GM12878 (cell line): ENCODE measurements around the gene NEURL3. TPM values are rescaled to one million over a fixed set of nuclear protein-coding genes. Genes with fewer than 3 reads are reported as not detected.

Experiments
- BMI1 ChIP-seq: fragments of 450-650 bp; IDR thresholded peaks from 2 replicates; pipeline ENCODE4 v1.6.1; 2016; ENCODE audit warnings: mild to moderate bottlenecking, moderate library complexity, borderline replicate concordance
- CHD1 ChIP-seq: IDR thresholded peaks from 2 replicates; pipeline ENCODE4 v1.6.1; 2012; ENCODE audit warnings: low read depth, low read length, improper control_type of control experiment
- KAT2A ChIP-seq: conservative IDR thresholded peaks from 2 replicates; pipeline ENCODE4 v1.6.1; 2011; ENCODE audit warnings: low read depth, low read length; ENCODE audit not compliant: control insufficient read depth
- KLF5 ChIP-seq: fragments of 450-650 bp; IDR thresholded peaks from 2 replicates; pipeline ENCODE4 v1.6.1; 2014; ENCODE audit warnings: mild to moderate bottlenecking; ENCODE audit not compliant: partially characterized antibody
- NFIC ChIP-seq: IDR thresholded peaks from 2 replicates; pipeline ENCODE4 v1.6.1; 2012; ENCODE audit warnings: low read depth, mild to moderate bottlenecking, inconsistent platforms, low read length, moderate library complexity
- PML ChIP-seq: IDR thresholded peaks from 2 replicates; pipeline ENCODE4 v1.6.1; 2012; ENCODE audit warnings: low read length, inconsistent platforms
- RAD21 ChIP-seq: IDR thresholded peaks from 2 replicates; pipeline ENCODE4 v1.6.1; 2011; ENCODE audit warnings: mild to moderate bottlenecking, low read depth, low read length, moderate library complexity; ENCODE audit not compliant: insufficient read depth
- SUZ12 ChIP-seq: fragments of 200-600 bp; sonication (generic); IDR thresholded peaks from one replicate; pipeline ENCODE4 v1.6.1; 2018; ENCODE audit warnings: antibody characterized with exemption, mild to moderate bottlenecking; ENCODE audit not compliant: unreplicated experiment
- TBL1XR1 ChIP-seq: IDR thresholded peaks from 2 replicates; pipeline ENCODE4 v1.6.1; 2012; ENCODE audit warnings: low read depth, low read length, improper control_type of control experiment
- TCF3 ChIP-seq: IDR thresholded peaks from 2 replicates; pipeline ENCODE4 v1.6.1; 2012; ENCODE audit warnings: low read depth, mild to moderate bottlenecking, low read length, borderline replicate concordance; ENCODE audit not compliant: insufficient read depth
- ZBED1 ChIP-seq: IDR thresholded peaks from 2 replicates; pipeline ENCODE4 v1.6.1; 2016; ENCODE audit warnings: borderline replicate concordance
- ZNF622 ChIP-seq: fragments of 450-650 bp; IDR thresholded peaks from 2 replicates; pipeline ENCODE4 v1.6.1; 2017; ENCODE audit warnings: mild to moderate bottlenecking, inconsistent platforms
- polyA plus RNA-seq, 11 experiments: library from polyadenylated mRNA; depleted of rRNA in 4 of 11; unstranded in 6 of 11; stranded (reverse) in 5 of 11; fragments of >200 nt; fragmentation: Nextera tagmentation in 4 of 11; fragmentation: Illumina TruSeq in 1 of 11; extraction: Ambion mirVana in 4 of 11; extraction: Trizol in 1 of 11; gene quantifications; 1 replicate in 1 of 11; 2 replicates in 10 of 11; pipeline versions ENCODE4 v1.2.1 to v1.2.3, GENCODE V29; 2011 to 2016; ENCODE audit warnings: inconsistent platforms in 2 of 11, missing spikeins in 2 of 11, low read depth in 1 of 11
- total RNA-seq, 4 experiments: library from RNA; depleted of rRNA in 3 of 4; stranded (reverse); fragments of >200 nt in 3 of 4; fragmentation: Illumina TruSeq in 1 of 4; extraction: Trizol in 1 of 4; gene quantifications; 2 replicates each; pipeline versions ENCODE4 v1.2.1 to v1.2.3, GENCODE V29; 2013 to 2021
- TF ChIP-seq, protein P1 (sequence below): fragments of 450-650 bp; IDR thresholded peaks from 2 replicates; pipeline ENCODE4 v1.6.1; 2017; ENCODE audit warnings: low read depth, mild to moderate bottlenecking, moderate library complexity
- TF ChIP-seq, protein P2 (sequence below), 3 experiments: IDR thresholded peaks in 2 of 3; conservative IDR thresholded peaks in 1 of 3; 2 replicates each; pipeline ENCODE4 v1.5.1; 2011; ENCODE audit warnings: low read depth in 3 of 3, low read length in 3 of 3, mild to moderate bottlenecking in 3 of 3, control low read depth in 2 of 3, moderate library complexity in 2 of 3, inconsistent platforms in 1 of 3, mixed read lengths in 1 of 3; ENCODE audit not compliant: control insufficient read depth in 2 of 3, insufficient read depth in 1 of 3; ENCODE audit errors: extremely low read depth in 1 of 3
- TF ChIP-seq, protein P3 (sequence below): fragments of 450-650 bp; conservative IDR thresholded peaks from 2 replicates; pipeline ENCODE4 v1.6.1; 2017; ENCODE audit warnings: mild to moderate bottlenecking, moderate library complexity
- TF ChIP-seq, protein P4 (sequence below): IDR thresholded peaks from 2 replicates; pipeline ENCODE4 v1.6.1; 2012; ENCODE audit warnings: low read length, inconsistent platforms
- TF ChIP-seq, protein P5 (sequence below): IDR thresholded peaks from 2 replicates; pipeline ENCODE4 v1.6.1; 2011; ENCODE audit warnings: borderline replicate concordance, low read depth, mild to moderate bottlenecking, moderate library complexity, low read length; ENCODE audit not compliant: insufficient read depth, poor library complexity, severe bottlenecking
- TF ChIP-seq, protein P6 (sequence below): fragments of 450-650 bp; IDR thresholded peaks from 2 replicates; pipeline ENCODE4 v1.6.1; 2014; ENCODE audit warnings: mild to moderate bottlenecking

Gene NEURL3
- total and polyA plus RNA-seq, 10 of the 15 experiments (the other 5 are each of a cell fraction or from before 2014, with no cell fraction given), result 0.03 to 6.3 (median 0.47) TPM

DNA sequence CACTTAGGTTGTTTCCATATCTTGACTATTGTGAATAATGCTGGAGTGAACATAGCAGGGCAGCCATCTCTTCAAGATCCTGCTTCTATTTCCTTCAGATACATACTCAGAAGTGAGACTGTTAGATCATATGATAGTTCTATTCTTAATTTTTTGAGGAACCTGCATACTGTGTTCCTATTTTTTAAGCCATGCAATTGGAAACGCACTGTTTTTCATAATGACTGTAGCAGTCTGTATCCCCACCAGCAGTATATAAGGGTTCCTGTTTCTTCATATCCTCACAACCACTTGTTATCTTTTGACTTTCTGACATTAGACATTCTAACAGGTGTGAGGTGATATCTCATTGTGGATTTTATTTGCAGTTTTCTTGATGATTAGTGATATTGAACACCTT is 15.5 kb downstream of the NEURL3 start (continued):
- TF ChIP-seq TBL1XR1 (no peak), KLF5 (peak; percentile 18), PML (no peak), NFIC (peak; percentile 71; the same call in 1 of the 2 replicates), RAD21 (no peak), CHD1 (no peak), KAT2A (no peak), ZNF622 (no peak), SUZ12 (no peak), ZBED1 (no peak), BMI1 (no peak), TCF3 (no peak)
- TF ChIP-seq, protein P1, sequence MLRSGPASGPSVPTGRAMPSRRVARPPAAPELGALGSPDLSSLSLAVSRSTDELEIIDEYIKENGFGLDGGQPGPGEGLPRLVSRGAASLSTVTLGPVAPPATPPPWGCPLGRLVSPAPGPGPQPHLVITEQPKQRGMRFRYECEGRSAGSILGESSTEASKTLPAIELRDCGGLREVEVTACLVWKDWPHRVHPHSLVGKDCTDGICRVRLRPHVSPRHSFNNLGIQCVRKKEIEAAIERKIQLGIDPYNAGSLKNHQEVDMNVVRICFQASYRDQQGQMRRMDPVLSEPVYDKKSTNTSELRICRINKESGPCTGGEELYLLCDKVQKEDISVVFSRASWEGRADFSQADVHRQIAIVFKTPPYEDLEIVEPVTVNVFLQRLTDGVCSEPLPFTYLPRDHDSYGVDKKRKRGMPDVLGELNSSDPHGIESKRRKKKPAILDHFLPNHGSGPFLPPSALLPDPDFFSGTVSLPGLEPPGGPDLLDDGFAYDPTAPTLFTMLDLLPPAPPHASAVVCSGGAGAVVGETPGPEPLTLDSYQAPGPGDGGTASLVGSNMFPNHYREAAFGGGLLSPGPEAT, result peak; percentile 35; the same call in 1 of the 2 replicates
- TF ChIP-seq, protein P2, sequence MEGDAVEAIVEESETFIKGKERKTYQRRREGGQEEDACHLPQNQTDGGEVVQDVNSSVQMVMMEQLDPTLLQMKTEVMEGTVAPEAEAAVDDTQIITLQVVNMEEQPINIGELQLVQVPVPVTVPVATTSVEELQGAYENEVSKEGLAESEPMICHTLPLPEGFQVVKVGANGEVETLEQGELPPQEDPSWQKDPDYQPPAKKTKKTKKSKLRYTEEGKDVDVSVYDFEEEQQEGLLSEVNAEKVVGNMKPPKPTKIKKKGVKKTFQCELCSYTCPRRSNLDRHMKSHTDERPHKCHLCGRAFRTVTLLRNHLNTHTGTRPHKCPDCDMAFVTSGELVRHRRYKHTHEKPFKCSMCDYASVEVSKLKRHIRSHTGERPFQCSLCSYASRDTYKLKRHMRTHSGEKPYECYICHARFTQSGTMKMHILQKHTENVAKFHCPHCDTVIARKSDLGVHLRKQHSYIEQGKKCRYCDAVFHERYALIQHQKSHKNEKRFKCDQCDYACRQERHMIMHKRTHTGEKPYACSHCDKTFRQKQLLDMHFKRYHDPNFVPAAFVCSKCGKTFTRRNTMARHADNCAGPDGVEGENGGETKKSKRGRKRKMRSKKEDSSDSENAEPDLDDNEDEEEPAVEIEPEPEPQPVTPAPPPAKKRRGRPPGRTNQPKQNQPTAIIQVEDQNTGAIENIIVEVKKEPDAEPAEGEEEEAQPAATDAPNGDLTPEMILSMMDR (IDR thresholded peaks at IDR 0.05 in 2 of 3, conservative IDR thresholded peaks at IDR 0.05 in 1 of 3; ENCODE audit: control insufficient read depth in 2 of 3, extremely low read depth in 1 of 3, insufficient read depth in 1 of 3, low read depth in 3 of 3, low read length in 3 of 3), result no peak
- TF ChIP-seq, protein P3, sequence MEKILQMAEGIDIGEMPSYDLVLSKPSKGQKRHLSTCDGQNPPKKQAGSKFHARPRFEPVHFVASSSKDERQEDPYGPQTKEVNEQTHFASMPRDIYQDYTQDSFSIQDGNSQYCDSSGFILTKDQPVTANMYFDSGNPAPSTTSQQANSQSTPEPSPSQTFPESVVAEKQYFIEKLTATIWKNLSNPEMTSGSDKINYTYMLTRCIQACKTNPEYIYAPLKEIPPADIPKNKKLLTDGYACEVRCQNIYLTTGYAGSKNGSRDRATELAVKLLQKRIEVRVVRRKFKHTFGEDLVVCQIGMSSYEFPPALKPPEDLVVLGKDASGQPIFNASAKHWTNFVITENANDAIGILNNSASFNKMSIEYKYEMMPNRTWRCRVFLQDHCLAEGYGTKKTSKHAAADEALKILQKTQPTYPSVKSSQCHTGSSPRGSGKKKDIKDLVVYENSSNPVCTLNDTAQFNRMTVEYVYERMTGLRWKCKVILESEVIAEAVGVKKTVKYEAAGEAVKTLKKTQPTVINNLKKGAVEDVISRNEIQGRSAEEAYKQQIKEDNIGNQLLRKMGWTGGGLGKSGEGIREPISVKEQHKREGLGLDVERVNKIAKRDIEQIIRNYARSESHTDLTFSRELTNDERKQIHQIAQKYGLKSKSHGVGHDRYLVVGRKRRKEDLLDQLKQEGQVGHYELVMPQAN, result no peak
- TF ChIP-seq, protein P4, sequence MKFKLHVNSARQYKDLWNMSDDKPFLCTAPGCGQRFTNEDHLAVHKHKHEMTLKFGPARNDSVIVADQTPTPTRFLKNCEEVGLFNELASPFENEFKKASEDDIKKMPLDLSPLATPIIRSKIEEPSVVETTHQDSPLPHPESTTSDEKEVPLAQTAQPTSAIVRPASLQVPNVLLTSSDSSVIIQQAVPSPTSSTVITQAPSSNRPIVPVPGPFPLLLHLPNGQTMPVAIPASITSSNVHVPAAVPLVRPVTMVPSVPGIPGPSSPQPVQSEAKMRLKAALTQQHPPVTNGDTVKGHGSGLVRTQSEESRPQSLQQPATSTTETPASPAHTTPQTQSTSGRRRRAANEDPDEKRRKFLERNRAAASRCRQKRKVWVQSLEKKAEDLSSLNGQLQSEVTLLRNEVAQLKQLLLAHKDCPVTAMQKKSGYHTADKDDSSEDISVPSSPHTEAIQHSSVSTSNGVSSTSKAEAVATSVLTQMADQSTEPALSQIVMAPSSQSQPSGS, result no peak
- TF ChIP-seq, protein P5, sequence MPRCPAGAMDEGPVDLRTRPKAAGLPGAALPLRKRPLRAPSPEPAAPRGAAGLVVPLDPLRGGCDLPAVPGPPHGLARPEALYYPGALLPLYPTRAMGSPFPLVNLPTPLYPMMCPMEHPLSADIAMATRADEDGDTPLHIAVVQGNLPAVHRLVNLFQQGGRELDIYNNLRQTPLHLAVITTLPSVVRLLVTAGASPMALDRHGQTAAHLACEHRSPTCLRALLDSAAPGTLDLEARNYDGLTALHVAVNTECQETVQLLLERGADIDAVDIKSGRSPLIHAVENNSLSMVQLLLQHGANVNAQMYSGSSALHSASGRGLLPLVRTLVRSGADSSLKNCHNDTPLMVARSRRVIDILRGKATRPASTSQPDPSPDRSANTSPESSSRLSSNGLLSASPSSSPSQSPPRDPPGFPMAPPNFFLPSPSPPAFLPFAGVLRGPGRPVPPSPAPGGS, result no peak
- TF ChIP-seq, protein P6, sequence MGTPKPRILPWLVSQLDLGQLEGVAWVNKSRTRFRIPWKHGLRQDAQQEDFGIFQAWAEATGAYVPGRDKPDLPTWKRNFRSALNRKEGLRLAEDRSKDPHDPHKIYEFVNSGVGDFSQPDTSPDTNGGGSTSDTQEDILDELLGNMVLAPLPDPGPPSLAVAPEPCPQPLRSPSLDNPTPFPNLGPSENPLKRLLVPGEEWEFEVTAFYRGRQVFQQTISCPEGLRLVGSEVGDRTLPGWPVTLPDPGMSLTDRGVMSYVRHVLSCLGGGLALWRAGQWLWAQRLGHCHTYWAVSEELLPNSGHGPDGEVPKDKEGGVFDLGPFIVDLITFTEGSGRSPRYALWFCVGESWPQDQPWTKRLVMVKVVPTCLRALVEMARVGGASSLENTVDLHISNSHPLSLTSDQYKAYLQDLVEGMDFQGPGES, result no peak
